ENCODE data around the gene NBEA. TPM values are rescaled to one million over a fixed set of nuclear protein-coding genes. Genes with fewer than 3 reads are reported as not detected.

Gene NBEA
- total and polyA plus RNA-seq, 2 experiments from 2014 or later: 9.1 to 29.1 TPM

- no peaks in the 10 kb centered on the region for H3F3A ChIP-seq (replicated peaks; ENCODE audit: low read depth)
- no peaks in the 10 kb centered on the region for H3K4me1 Mint-ChIP-seq
- no peaks in the 10 kb centered on the region for H3K36me3 ChIP-seq (ENCODE audit: insufficient read depth)
- TF ChIP-seq NANOG (IDR thresholded peaks at IDR 0.05; ENCODE audit: borderline replicate concordance): no peak
- H3K4me1 ChIP-seq (ENCODE audit: insufficient read depth): no peaks in the 10 kb centered on the region
- H3K27me3 Mint-ChIP-seq (ENCODE audit: insufficient read depth, low read depth, poor library complexity): no peaks in the 10 kb centered on the region
- DNase-seq (ENCODE audit: low spot score): no peak
- H3K27ac Mint-ChIP-seq: no peak overlapping the region
- H3K27ac ChIP-seq (ENCODE audit: low read depth): no peak overlapping the region
- no peak overlapping the region for H2AFZ ChIP-seq
- no peak overlapping the region for H3K4me2 ChIP-seq
- peaks cover 5% of the 10 kb centered on the region; the same call in 2 of the 3 replicates for H3K36me3 Mint-ChIP-seq (ENCODE audit: low read depth)
- no peaks in the 10 kb centered on the region for H3K9me2 ChIP-seq (ENCODE audit: insufficient read depth)
- no peaks in the 10 kb centered on the region for H3K27me3 ChIP-seq (ENCODE audit: insufficient read depth)
- H3K4me3 ChIP-seq: no peak overlapping the region
- H3K4me3 Mint-ChIP-seq: no peak overlapping the region
- ATAC-seq: no peak
- no peaks in the 10 kb centered on the region for H4K20me1 ChIP-seq (replicated peaks; ENCODE audit: insufficient read depth)
- no peaks in the 10 kb centered on the region for H3K79me2 ChIP-seq (replicated peaks; ENCODE audit: insufficient read depth)
- H3K9me3 Mint-ChIP-seq: peaks cover 5% of the 10 kb centered on the region
Measured at GRCh38 chr13:35279500-35279899, 337.4 kb downstream of the NBEA start.

- Mint-ChIP-seq H3K27me3 (ENCODE audit: insufficient read depth, low read depth, poor library complexity) (no peaks in the 10 kb centered on the region), H3K4me1 (peaks cover 7% of the 10 kb centered on the region), H3K27ac (no peak overlapping the region), H3K9me3 (no peaks in the 10 kb centered on the region), H3K4me3 (no peak overlapping the region), H3K36me3 (ENCODE audit: low read depth) (no peaks in the 10 kb centered on the region)
- ATAC-seq (no peak), DNase-seq (ENCODE audit: low spot score) (no peak)
- H3K4me2 ChIP-seq: no peak overlapping the region
- no peak overlapping the region for H3K27ac ChIP-seq (ENCODE audit: low read depth)
- H3K9me2 ChIP-seq (ENCODE audit: insufficient read depth): no peaks in the 10 kb centered on the region
- H3F3A ChIP-seq (replicated peaks; ENCODE audit: low read depth): no peaks in the 10 kb centered on the region
- no peak overlapping the region for H3K4me3 ChIP-seq
- peaks cover 4% of the 10 kb centered on the region; the same call in 1 of the 2 replicates for H3K4me1 ChIP-seq (ENCODE audit: insufficient read depth)
- no peaks in the 10 kb centered on the region for H3K27me3 ChIP-seq (ENCODE audit: insufficient read depth)
- H2AFZ ChIP-seq: no peak overlapping the region
- H3K36me3 ChIP-seq (ENCODE audit: insufficient read depth): no peaks in the 10 kb centered on the region
- no peaks in the 10 kb centered on the region for H3K79me2 ChIP-seq (replicated peaks; ENCODE audit: insufficient read depth)
- H4K20me1 ChIP-seq (replicated peaks; ENCODE audit: insufficient read depth): no peaks in the 10 kb centered on the region
- no peak for TF ChIP-seq EZH2 (IDR thresholded peaks at IDR 0.05; ENCODE audit: low read depth, unreplicated experiment)
- no peak for TF ChIP-seq STAT1 (IDR thresholded peaks at IDR 0.05; ENCODE audit: unreplicated experiment)
- no peak for TF ChIP-seq CREB1 (CRISPR knock-in tag; IDR thresholded peaks at IDR 0.05; ENCODE audit: low read depth)
- TF ChIP-seq POLR2AphosphoS5 (IDR thresholded peaks at IDR 0.05; ENCODE audit: low read depth): no peak
- TF ChIP-seq REST (IDR thresholded peaks at IDR 0.05; ENCODE audit: unreplicated experiment): no peak
- no peak for TF ChIP-seq ETS1 (IDR thresholded peaks at IDR 0.05)
- TF ChIP-seq JUNB (IDR thresholded peaks at IDR 0.05; ENCODE audit: unreplicated experiment): no peak
- TF ChIP-seq CTCF (conservative IDR thresholded peaks at IDR 0.05; ENCODE audit: low read depth in 2 of 2): no peak
- TF ChIP-seq ZNF114 (CRISPR knock-in tag; IDR thresholded peaks at IDR 0.05): no peak
- no peak for TF ChIP-seq NANOG (IDR thresholded peaks at IDR 0.05; ENCODE audit: borderline replicate concordance)
- TF ChIP-seq ZNF331 (CRISPR knock-in tag; IDR thresholded peaks at IDR 0.05; ENCODE audit: low read depth): no peak
- TF ChIP-seq EZH2phosphoT487 (IDR thresholded peaks at IDR 0.05; ENCODE audit: unreplicated experiment): no peak
Measured at GRCh38 chr13:35283856-35284255, 341.8 kb downstream of the NBEA start.

Measured in GM23338 (cell line).